HG03196 (cell line): Measurements from ENCODE around the gene PIK3C2B.
A peak's percentile ranks its signal among the peaks of the same experiment; 100 is the strongest.
"Not testable (repeated sequence)": the region's sequence is repeated elsewhere in the genome, so short reads cannot be mapped to it uniquely, and the experiment has no call there.

ENCODE experiments used
- ATAC-seq: cut with Tn5 transposase; IDR thresholded peaks from one replicate; pipeline ENCODE4 v1.9.1; 2021; ENCODE audit not compliant: unreplicated experiment

PIK3C2B gene

GRCh38 chr1:204494281-204495077 is at the start of gene PIK3C2B:
Gene PIK3C2B (minus strand): TSS chr1:204494805. CDS start chr1:204469802, 25,003 bp downstream.
- ATAC-seq, result peak; percentile 66

- ATAC-seq, result peak; percentile 72
These were observed 49.7 kb upstream of the PIK3C2B start for GRCh38 chr1:204544321-204544720.

GRCh38 chr1:204541626-204542025 is 47.0 kb upstream of the PIK3C2B start:
- ATAC-seq, result no peak

GRCh38 chr1:204532832-204533231 is 38.2 kb upstream of the PIK3C2B start:
- ATAC-seq, result no peak

- ATAC-seq, result peak; percentile 80
These were observed 36.3 kb upstream of the PIK3C2B start for GRCh38 chr1:204530932-204531331.

GRCh38 chr1:204529371-204529895 is 34.8 kb upstream of the PIK3C2B start:
- no peak for ATAC-seq

GRCh38 chr1:204528677-204529076 is 34.1 kb upstream of the PIK3C2B start:
- no peak for ATAC-seq

GRCh38 chr1:204528241-204528640 is 33.6 kb upstream of the PIK3C2B start:
- ATAC-seq, result no peak

GRCh38 chr1:204524986-204525385 is 30.4 kb upstream of the PIK3C2B start:
- ATAC-seq, result no peak

GRCh38 chr1:204523605-204524215 is 29.1 kb upstream of the PIK3C2B start:
- no peak for ATAC-seq

- not testable (repeated sequence) for ATAC-seq
These were observed 27.4 kb upstream of the PIK3C2B start for GRCh38 chr1:204521941-204522521.

GRCh38 chr1:204520834-204521709 is 26.5 kb upstream of the PIK3C2B start:
- peak; percentile 54 for ATAC-seq

- ATAC-seq, result not testable (repeated sequence)
These were observed 22.8 kb upstream of the PIK3C2B start for GRCh38 chr1:204517382-204517781.

GRCh38 chr1:204516180-204516879 is 21.7 kb upstream of the PIK3C2B start, which contains the start of gene MDM4:
Gene MDM4 (plus strand): TSS chr1:204516406. CDS start chr1:204525519, 9,113 bp downstream.
- peak; percentile 68 for ATAC-seq

GRCh38 chr1:204514828-204515227 is 20.2 kb upstream of the PIK3C2B start:
- no peak for ATAC-seq

GRCh38 chr1:204513117-204513716 is 18.6 kb upstream of the PIK3C2B start:
- ATAC-seq, result peak; percentile 41

- no peak for ATAC-seq
These were observed 16.8 kb upstream of the PIK3C2B start for GRCh38 chr1:204511366-204511765.

GRCh38 chr1:204509186-204509635 is 14.6 kb upstream of the PIK3C2B start:
- ATAC-seq, result no peak

GRCh38 chr1:204507317-204508105 is 12.9 kb upstream of the PIK3C2B start:
- ATAC-seq, result peak; percentile 8
